Measurements from ENCODE around the gene CACNA2D1. TPM values are rescaled to one million over a fixed set of nuclear protein-coding genes. Genes with fewer than 3 reads are reported as not detected.

CACNA2D1 gene
- total and polyA plus RNA-seq, 9 of the 15 experiments (the other 6 are each of a cell fraction or from before 2014, with no cell fraction given) = 0.49 TPM; not detected in 8

DNA sequence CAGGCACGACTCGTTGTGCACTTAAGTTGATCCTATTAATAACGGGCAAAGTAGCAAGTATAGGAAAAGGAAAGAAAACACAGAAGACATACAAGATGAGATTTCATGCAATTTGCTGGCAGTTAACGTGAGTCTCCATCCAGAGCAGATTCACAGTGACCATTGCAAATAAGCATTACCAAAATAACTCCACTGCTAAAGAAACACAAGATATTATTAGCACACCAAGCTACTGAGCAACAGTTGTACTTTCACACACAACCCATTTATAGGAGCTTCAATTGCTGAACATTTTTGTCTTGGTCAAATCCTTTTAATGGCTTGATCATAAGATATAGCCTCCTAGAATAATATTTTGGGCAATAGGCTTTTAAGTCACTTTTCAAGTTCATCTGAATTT lies 486.1 kb downstream of the CACNA2D1 start:
- H3K4me1 ChIP-seq (replicated peaks in 1 of 2; ENCODE audit: control insufficient read depth in 2 of 2, insufficient read depth in 2 of 2, low read length in 2 of 2) = no peaks in the 10 kb centered on the region
- TF ChIP-seq HDAC1 (IDR thresholded peaks at IDR 0.05) = no peak
- TF ChIP-seq, protein P1, sequence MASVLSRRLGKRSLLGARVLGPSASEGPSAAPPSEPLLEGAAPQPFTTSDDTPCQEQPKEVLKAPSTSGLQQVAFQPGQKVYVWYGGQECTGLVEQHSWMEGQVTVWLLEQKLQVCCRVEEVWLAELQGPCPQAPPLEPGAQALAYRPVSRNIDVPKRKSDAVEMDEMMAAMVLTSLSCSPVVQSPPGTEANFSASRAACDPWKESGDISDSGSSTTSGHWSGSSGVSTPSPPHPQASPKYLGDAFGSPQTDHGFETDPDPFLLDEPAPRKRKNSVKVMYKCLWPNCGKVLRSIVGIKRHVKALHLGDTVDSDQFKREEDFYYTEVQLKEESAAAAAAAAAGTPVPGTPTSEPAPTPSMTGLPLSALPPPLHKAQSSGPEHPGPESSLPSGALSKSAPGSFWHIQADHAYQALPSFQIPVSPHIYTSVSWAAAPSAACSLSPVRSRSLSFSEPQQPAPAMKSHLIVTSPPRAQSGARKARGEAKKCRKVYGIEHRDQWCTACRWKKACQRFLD (CRISPR knock-in tag; IDR thresholded peaks at IDR 0.05) = no peak
- TF ChIP-seq, protein P2, sequence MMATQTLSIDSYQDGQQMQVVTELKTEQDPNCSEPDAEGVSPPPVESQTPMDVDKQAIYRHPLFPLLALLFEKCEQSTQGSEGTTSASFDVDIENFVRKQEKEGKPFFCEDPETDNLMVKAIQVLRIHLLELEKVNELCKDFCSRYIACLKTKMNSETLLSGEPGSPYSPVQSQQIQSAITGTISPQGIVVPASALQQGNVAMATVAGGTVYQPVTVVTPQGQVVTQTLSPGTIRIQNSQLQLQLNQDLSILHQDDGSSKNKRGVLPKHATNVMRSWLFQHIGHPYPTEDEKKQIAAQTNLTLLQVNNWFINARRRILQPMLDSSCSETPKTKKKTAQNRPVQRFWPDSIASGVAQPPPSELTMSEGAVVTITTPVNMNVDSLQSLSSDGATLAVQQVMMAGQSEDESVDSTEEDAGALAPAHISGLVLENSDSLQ (IDR thresholded peaks at IDR 0.05) = no peak
- no peak for TF ChIP-seq ZNF76 (CRISPR knock-in tag; IDR thresholded peaks at IDR 0.05; ENCODE audit: borderline replicate concordance)
- TF ChIP-seq MTA1 (IDR thresholded peaks at IDR 0.05; ENCODE audit: borderline replicate concordance) = no peak
- TF ChIP-seq ZC3H8 (IDR thresholded peaks at IDR 0.05) = no peak
- TF ChIP-seq FIP1L1 (IDR thresholded peaks at IDR 0.05; ENCODE audit: low read depth, low read length, poor library complexity, severe bottlenecking) = no peak
- TF ChIP-seq, protein P3, sequence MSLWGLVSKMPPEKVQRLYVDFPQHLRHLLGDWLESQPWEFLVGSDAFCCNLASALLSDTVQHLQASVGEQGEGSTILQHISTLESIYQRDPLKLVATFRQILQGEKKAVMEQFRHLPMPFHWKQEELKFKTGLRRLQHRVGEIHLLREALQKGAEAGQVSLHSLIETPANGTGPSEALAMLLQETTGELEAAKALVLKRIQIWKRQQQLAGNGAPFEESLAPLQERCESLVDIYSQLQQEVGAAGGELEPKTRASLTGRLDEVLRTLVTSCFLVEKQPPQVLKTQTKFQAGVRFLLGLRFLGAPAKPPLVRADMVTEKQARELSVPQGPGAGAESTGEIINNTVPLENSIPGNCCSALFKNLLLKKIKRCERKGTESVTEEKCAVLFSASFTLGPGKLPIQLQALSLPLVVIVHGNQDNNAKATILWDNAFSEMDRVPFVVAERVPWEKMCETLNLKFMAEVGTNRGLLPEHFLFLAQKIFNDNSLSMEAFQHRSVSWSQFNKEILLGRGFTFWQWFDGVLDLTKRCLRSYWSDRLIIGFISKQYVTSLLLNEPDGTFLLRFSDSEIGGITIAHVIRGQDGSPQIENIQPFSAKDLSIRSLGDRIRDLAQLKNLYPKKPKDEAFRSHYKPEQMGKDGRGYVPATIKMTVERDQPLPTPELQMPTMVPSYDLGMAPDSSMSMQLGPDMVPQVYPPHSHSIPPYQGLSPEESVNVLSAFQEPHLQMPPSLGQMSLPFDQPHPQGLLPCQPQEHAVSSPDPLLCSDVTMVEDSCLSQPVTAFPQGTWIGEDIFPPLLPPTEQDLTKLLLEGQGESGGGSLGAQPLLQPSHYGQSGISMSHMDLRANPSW (CRISPR knock-in tag; IDR thresholded peaks at IDR 0.05) = no peak
- TF ChIP-seq, protein P4, sequence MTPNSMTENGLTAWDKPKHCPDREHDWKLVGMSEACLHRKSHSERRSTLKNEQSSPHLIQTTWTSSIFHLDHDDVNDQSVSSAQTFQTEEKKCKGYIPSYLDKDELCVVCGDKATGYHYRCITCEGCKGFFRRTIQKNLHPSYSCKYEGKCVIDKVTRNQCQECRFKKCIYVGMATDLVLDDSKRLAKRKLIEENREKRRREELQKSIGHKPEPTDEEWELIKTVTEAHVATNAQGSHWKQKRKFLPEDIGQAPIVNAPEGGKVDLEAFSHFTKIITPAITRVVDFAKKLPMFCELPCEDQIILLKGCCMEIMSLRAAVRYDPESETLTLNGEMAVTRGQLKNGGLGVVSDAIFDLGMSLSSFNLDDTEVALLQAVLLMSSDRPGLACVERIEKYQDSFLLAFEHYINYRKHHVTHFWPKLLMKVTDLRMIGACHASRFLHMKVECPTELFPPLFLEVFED (CRISPR knock-in tag; conservative IDR thresholded peaks at IDR 0.05) = no peak
- no peak for TF ChIP-seq RAD51 (IDR thresholded peaks at IDR 0.05; ENCODE audit: borderline replicate concordance, low read depth)
- in situ Hi-C loops (cut with MboI) = no loop called here
- BruUV-seq (replicated peaks) = no TSS peak
- H3K9ac ChIP-seq (ENCODE audit: insufficient read depth in 1 of 2, low read depth in 2 of 2, low read length in 2 of 2) = no peak overlapping the region
- no peaks in the 10 kb centered on the region for H3K9me3 ChIP-seq (replicated peaks; ENCODE audit: control insufficient read depth, insufficient read depth, low read depth, low read length)
- H3K36me3 ChIP-seq (ENCODE audit: control insufficient read depth, insufficient read depth, low read length) = no peaks in the 10 kb centered on the region
- H3K9me1 ChIP-seq (ENCODE audit: control insufficient read depth, insufficient read depth, low read length) = no peaks in the 10 kb centered on the region
- H3K4me3 ChIP-seq = no peak overlapping the region
- H2AFZ ChIP-seq (ENCODE audit: low read depth, low read length) = no peak overlapping the region
- CTCF ChIA-PET (ENCODE audit: low intra/inter-chr PET ratio) = no interaction called here
- H3K4me2 ChIP-seq (ENCODE audit: insufficient read depth, low read length) = no peak overlapping the region
- H3K27me3 ChIP-seq (ENCODE audit: control insufficient read depth in 2 of 2, insufficient read depth in 2 of 2, low read length in 2 of 2) = no peaks in the 10 kb centered on the region
- intact Hi-C loops (cut with micrococcal nuclease) = no loop called here
- 3% methylated on average over 4 of the region's 4 CpGs for WGBS (ENCODE audit: insufficient coverage, low coverage, missing lambda C conversion rate)
- no peaks in the 10 kb centered on the region for H3K79me2 ChIP-seq (ENCODE audit: control insufficient read depth, insufficient read depth, low read length)
- FAIRE-seq = no peak
- POLR2A ChIA-PET = no interaction called here
- H4K20me1 ChIP-seq (replicated peaks; ENCODE audit: control insufficient read depth, insufficient read depth, low read length) = no peaks in the 10 kb centered on the region
- DNase-seq (ENCODE audit: extremely low read depth in 1 of 4, low spot score in 3 of 4) = no peak
- ATAC-seq = no peak
- H3K27ac ChIP-seq (ENCODE audit: extremely low read depth, low read depth, low read length) = no peak overlapping the region

Measured in K562 (cell line).